Astrocyte of the spinal cord (primary cell): ENCODE results near the gene CYP27B1.

Experiments used
- DNase-seq: peaks from one replicate; pipeline ENCODE4 v3.0.0; 2011; ENCODE audit warnings: low read depth, low spot score
- H3K4me3 ChIP-seq: 2 replicates; pipeline ENCODE4 v1.5.1; 2011; ENCODE audit warnings: low read depth, mild to moderate bottlenecking, low read length, moderate library complexity
- in situ Hi-C: cut with HindIII; loops from 2 replicates; pipeline ENCODE4 v1.10.0; 2017; ENCODE audit warnings: low sequenced_read_pairs
- TF ChIP-seq, protein P1 (sequence below): IDR thresholded peaks from 2 replicates; pipeline ENCODE4 v1.5.1; 2012; ENCODE audit warnings: low read depth, mild to moderate bottlenecking, low read length, inconsistent platforms

Gene CYP27B1

DNA sequence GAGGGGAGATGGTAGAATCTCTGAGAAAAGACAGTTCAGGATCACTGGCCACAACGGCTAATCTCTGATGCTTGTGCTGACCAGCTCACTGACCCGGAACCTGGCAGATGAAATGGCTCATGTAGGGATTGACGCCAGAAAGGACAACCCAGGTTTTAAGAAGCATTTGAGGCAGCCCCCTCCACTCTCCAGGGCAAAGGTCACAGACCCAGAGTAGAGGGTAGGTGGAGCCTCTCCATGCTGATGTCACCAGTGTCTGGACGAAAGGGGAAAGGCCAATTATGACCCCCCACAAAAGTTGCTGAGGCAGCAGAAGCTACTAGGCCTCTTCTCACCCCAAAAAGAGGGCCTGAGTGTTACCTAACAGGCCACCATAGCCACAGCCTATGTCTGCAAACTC lies 3.9 kb upstream of the CYP27B1 start:
- TF ChIP-seq, protein P1, sequence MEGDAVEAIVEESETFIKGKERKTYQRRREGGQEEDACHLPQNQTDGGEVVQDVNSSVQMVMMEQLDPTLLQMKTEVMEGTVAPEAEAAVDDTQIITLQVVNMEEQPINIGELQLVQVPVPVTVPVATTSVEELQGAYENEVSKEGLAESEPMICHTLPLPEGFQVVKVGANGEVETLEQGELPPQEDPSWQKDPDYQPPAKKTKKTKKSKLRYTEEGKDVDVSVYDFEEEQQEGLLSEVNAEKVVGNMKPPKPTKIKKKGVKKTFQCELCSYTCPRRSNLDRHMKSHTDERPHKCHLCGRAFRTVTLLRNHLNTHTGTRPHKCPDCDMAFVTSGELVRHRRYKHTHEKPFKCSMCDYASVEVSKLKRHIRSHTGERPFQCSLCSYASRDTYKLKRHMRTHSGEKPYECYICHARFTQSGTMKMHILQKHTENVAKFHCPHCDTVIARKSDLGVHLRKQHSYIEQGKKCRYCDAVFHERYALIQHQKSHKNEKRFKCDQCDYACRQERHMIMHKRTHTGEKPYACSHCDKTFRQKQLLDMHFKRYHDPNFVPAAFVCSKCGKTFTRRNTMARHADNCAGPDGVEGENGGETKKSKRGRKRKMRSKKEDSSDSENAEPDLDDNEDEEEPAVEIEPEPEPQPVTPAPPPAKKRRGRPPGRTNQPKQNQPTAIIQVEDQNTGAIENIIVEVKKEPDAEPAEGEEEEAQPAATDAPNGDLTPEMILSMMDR: no peak
- no peak for DNase-seq
- H3K4me3 ChIP-seq: no peak overlapping the region
- in situ Hi-C loops: no loop called here

DNA sequence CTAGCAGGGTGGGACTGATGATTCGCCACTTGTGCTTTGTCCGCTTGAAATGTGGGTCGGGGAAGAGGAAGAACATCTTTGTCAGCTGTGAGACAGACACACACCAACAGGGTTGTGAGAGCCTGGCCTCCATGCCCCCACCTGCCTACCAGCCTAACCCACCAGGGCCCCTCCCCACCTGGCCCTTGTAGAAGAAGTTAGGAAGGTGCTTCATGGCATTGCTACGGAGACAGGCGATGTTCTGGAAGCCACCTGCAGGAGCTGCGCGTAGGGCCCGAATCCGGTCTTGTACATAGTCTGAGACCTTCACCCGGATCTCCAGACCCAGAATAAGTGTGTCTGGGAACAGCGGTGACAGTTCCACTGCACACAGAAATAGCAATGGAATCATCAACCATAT lies 2.7 kb upstream of the CYP27B1 start:
- in situ Hi-C loops: no loop called here
- TF ChIP-seq, protein P1: no peak
- DNase-seq: no peak
- H3K4me3 ChIP-seq: no peak overlapping the region

DNA sequence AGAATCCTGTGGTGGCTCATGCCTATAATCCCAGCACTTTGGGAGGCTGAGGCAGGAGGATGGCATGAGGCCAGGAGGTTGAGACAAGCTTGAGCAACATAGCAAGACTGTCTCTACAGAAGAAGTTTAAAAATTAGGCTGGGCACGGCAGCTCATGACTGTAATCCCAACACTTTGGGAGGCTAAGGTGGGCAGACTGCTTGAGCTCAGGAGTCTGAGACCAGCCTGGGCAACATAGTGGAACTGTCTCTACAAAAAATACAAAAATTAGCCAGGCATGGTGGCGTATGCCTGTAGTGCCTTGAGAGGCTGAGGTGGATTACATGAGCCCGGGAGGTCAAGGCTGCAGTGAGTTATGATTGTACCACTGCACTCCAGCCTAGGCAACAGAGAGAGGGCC lies 998 bp upstream of the CYP27B1 start:
- no peak for DNase-seq
- TF ChIP-seq, protein P1: no peak
- H3K4me3 ChIP-seq: no peak overlapping the region
- in situ Hi-C loops: no loop called here

DNA sequence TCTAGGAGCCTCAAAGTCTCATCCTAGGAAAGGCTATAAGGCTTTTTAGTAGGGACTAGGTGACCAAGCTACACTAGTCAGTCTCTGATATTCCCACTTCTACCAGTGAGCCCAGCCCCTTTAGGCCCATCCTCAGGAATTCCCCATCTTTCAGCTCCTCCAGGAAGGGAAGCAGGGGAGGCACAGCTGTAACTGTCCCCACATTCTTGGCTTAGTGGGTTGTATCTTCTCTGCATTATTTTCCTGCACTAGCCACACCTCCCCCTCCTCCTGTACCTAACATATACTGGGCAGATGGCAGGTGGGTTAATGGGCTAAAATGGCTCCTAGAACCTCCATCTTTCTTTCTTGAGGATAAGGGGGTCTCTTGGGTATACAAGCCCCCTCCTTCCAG lies 424 bp upstream of the CYP27B1 start:
- TF ChIP-seq, protein P1: no peak
- in situ Hi-C loops: no loop called here
- no peak overlapping the region for H3K4me3 ChIP-seq
- DNase-seq: no peak

DNA sequence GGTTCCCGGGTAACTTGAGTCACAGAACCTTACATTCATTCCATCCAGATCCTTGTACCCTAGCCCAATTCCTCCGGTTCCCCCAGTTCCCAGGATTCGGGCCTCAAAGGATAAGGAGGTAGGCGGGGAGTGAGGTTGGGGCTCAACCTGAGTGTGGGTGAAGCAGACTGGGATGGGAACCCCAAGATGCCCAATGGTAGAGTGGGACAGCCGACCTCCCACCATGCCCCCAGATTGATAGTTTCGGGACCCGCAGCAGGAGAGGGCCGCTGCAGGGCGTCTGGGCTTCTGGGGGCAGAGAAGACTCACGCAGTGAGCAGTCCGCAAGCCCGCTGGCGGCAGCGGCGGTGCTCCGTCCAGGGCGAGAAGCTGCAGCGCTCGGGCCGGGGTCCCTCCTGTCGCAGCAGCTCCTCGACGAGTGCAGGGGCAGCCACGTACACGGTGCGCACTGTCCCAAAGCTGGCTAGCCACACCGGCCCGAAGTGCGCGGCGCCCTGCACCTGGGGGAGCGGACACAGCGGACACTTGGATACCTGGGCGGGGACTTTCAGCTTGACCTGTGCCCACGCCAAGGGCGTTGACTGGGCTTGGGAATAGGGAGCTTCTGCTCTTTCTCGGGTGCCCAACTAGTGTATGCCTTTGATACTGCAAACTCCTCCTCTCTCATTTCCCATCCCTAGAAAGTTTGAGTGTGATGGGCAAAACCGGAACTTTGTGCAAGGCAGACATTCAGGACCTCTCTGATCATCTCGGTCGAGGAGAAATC lies 997 bp downstream of the CYP27B1 start:
- TF ChIP-seq, protein P1: peak; percentile 0
- DNase-seq: no peak
- peak overlapping the region; percentile 16 for H3K4me3 ChIP-seq
- in situ Hi-C loops: no loop called here

DNA sequence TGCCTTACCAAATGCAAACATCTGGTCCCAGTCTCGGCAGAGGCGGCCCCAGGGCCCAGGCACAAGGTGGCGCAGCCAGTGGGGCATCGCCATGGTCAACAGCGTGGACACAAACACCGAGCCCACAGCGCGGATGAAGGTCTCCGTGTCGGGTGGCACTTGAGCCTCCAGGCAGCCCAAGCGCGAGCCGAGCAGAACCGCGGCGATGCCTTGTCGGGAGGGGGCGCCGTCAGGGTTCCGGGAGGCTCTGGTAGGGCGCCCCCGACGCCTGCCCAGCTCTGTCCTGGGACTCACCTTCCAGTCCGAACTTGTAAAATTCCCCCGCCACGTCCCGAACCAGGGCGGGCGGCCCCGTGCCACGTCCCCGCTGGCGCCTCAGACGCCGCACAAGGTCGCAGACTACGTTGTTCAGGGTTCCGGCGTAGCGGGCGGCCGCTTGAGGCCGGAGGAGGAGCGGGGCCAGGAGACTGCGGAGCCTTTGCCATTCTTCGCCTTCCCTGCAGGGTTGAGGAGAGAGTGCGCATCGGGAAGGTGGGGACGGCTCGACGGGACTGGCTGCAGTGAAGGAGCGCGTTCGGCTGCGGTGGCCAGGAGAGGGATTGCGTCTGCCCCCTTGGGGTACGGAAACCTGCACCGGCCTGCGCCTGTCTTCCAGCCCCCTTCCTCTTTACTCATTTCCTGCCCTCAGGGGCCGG lies 1.7 kb downstream of the CYP27B1 start:
- in situ Hi-C loops: no loop called here
- TF ChIP-seq, protein P1: peak; percentile 45
- peak overlapping the region; percentile 17 for H3K4me3 ChIP-seq
- no peak for DNase-seq
